HG03457 (cell line): ENCODE measurements around the gene SP9.
"Not testable (repeated sequence)": the region's sequence is repeated elsewhere in the genome, so short reads cannot be mapped to it uniquely, and the experiment has no call there.

ENCODE experiments used
- ATAC-seq: cut with Tn5 transposase; IDR thresholded peaks from one replicate; pipeline ENCODE4 v1.9.1; 2021; ENCODE audit warnings: moderate number of reproducible peaks; ENCODE audit not compliant: unreplicated experiment

SP9 gene

DNA sequence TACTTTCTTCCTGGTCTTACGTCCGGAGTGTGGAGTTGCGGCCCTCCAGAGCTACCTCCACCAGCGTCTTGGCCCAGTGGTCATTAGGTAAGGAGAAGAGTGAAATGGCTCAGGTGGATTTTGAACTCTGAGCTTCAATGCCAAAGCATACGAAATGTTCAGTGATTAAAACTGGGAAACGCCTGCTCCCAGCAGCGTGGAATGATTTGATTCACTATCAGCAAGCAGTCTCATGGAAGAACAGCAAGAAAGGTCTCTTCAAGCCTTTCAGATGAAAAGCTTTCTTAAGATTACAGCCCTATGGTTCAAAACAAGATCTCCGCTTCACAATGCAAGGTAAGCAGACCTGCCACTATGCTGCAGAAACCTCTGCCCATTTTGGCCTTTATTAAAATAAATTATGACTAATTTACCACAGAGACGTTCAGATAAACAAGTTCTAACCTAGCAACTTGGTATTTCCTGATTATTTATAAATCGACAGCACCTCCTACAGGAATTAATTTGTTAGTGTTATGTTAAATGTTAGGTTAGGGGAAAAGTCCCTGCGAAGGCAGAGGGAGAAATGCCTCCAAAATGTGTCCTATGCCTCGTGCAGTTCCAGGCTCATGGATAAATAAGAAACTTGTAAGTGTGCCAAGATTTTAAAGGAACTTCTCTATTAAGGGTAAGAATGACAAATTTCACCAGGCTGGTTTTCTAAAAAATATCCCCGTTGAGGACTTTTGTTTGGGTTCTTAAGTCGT is 10.1 kb downstream of the SP9 start:
- no peak for ATAC-seq

DNA sequence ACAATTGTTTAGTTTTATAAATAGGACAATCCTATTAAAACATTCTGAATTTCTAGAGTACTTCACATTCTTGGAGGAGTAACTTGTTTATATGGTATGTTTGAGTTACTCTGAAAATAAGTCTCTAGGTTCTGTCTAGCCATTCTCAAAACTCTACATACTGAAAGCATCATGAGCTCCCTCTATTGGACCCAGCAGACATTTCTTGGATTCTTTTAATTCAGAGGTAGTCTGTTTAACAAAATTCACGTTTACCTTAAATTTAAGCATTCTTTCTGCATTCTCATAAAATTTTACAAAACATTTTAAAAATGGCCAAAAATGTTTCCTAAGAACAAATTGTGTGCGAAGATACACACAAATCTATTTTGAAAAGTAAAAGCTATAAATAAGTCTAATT is 15.3 kb downstream of the SP9 start:
- ATAC-seq, result no peak

DNA sequence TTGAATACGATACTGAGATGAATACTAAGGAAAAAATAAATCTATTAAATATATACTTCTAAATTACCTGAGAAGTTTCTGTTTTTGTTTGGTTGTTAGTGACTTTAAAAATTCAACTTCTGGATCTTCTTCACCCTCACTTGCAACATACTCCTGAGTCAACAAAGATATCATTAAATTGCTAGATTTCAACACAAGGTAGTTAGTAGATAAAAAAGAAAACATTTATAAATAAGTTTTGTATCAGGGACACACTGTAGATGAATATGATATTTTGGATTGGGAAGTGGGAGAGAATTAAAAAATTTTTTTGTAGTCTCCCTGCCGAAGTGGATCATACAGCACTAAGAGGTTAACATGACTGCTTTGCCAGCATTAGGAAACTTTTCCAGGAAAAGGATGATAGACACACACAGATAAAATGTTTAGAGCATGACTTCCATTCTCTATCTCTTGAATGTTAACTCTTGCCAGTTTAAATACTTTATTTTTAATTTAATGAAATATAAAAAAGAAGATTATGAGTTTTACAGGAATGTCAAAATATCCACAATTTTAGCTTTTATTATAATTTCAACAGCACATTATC is 15.9 kb downstream of the SP9 start:
- ATAC-seq, result no peak

DNA sequence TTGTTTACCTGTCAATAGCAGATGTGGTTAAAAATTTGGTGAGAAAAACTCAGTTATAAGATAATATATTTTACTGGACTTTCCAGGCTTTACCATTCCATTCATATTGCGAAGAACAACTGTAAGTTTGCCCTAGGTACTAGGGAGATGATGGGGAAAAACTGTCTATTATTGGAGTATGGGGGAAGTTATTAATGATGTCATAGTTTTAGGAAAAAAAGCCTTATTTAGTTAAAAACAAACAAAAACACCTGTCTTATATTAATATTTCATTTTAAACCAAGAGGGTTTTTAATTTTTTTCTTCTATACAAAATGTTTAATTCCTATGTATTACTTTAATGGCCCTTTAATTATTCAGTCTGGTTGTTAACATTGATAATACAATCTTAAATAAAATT is 18.2 kb downstream of the SP9 start:
- no peak for ATAC-seq

DNA sequence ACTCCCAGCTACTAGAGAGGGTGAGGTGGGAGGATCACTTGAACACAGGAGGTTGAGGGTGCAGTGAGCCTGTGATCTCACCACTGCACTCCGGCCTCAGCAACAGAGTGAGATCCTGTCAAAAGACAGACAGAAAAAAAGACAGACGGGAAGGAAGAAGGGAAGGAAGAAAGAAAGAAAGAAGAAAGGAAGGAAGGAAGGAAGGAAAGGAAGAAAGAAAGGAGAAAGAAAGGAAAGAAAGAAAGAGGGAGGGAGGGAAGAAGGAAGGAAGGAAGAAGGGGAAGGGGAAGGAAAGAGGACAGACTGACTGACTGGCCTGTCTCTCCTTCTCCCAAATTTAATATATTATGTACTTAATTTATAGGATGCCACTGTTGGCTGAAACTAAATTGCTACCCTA is 21.6 kb downstream of the SP9 start:
- ATAC-seq, result no peak

DNA sequence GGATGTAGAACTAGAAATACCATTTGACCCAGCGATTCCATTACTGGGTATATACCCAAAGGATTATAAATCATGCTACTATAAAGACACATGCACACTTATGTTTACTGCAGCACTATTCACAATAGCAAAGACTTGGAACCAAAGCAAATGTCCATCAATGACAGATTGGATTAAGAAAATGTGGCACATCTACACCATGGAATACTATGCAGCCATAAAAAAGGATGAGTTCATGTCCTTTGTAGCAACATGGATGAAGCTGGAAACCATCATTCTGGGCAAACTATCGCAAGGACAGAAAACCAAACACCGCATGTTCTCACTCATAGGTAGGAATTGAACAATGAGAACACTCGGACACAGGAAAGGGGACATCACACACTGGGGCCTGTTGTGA is 24.9 kb downstream of the SP9 start:
- not testable (repeated sequence) for ATAC-seq

DNA sequence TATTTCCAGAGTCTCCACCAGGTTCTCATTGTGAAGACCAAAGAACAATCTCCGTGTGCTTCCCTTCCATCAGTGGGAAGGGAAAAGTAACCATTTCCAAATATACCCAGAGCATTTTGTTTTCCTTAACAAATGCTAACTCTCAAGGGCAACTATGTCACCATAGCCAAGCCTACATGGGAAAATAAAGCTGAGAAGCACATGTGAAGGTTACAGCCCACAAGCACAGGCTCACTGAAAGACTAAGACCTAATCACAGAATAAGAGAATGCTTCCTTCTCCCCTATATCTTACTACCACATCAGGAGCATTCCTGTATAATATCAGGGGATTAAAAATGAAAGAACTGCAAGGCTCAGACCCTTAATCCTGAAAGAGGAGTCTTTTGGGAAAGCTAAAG is 28.2 kb downstream of the SP9 start:
- ATAC-seq, result no peak

DNA sequence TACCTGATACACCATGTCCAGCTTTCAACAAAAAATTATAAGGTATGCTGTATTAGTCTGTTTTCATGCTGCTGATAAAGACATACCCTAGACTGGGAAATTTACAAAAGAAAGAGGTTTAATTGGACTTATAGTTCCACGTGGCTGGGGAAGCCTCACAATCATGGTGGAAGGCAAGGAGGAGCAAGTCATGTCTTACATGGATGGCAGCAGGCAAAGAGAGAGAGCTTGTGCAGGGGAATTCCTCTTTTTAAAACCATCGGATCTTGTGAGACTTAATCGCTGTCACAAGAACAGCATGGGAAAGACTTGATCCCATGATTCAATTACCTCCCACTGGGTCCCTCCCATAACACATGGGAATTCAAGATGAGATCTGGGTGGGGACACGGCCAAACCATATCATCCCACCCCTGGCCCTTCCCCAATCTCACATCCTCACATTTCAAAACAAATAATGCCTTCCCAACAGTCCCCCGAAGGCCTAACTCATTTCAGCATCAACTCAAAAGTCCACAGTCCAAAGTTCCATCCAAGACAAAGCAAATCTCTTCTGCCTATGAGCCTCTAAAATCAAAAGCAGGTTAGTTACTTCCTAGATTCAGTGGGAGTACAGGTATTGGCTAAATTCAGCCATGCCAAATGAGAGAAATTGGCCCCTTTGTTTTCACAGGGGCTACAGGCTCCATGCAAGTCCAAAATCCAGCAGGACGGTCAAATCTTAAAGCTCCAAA is 28.9 kb downstream of the SP9 start:
- ATAC-seq, result not testable (repeated sequence)

DNA sequence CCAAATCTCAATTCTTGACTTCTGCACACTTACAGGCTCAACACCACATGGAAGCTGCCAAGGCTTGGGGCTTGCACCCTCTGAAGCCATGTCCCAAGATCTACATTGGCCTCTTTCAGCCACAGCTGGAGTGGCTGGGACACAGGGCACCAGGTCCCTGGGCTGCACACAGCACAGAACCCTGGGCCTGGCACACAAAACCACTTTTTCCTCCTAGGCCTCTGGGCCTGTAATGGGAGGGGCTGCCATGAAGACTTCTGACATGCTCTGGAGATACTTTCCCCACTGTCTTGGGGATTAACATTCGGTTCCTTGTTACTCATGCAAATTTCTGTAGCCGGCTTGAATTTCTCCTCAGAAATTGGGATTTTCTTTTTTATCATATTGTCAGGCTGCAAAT is 29.9 kb downstream of the SP9 start:
- no peak for ATAC-seq

DNA sequence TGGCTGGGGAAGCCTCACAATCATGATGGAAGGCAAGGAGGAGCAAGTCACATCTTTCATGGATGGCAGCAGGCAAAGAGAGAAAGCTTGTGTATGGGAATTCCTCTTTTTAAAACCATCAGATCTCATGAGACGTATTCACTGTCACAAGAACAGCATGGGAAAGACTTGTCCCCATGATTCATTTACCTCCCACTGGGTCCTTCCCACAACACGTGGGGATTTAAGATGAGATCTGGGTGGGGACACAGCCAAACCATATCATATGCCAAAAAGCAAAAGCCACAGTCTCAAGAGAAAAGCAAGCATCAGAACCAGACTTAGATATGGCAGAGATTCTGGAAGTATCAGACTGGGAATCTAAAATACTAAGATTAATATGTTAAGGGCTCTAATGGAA is 30.8 kb downstream of the SP9 start:
- ATAC-seq, result no peak

DNA sequence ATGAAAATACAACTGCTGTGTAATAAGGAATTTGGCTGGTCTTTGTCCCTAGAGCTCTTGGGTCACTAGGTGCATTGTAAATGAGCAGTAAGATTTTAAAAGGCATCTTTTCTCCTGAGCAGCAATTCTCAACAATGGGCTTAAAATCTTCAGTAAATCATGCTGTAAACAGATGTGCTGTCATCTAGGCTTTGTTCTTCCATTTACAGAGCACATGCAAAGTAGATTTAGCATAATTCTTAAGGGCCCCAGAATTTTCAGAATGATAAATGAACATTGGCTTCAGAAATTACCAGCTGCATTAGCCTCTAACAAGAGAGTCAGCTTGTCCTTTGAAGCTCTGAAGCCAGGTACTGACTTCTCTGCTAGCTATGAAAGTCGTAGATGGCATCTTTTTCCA is 33.9 kb downstream of the SP9 start:
- no peak for ATAC-seq

DNA sequence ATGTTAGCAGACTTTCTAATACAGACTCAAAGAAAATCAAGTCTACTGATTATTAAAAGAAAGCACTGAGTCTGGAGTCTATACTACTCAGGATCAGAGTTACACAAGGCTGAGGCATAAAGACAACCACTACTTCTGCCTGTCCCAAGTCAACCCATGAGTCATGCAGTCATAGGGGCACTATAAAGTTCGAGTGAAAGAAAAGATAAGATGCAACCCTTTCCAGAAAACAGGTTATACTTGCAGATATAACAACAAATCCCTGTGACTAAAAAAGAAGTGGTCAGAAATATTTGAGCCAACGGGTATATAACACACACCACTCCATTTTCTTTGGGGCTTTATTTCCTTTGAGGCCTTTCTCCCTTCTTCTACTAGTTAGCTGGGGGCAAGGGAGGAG is 42.2 kb downstream of the SP9 start:
- no peak for ATAC-seq

DNA sequence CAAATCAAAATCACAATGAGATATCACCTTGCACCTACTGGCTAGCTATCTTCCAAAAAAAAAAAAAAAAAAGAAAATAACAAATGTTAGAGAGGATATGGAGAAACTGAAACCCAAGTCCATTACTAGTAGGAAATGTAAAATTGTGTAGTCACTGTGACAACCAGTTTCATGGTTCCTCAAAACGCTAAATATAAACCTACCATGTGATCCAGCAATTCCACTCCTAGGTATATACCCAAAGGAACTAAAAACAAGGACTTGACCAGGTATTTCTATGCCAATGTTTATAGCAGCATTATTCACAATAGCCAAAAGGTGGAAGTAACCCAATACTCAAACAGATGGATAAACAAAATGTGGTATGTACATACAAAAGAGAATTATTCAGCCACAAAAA is 49.0 kb downstream of the SP9 start:
- ATAC-seq, result no peak

DNA sequence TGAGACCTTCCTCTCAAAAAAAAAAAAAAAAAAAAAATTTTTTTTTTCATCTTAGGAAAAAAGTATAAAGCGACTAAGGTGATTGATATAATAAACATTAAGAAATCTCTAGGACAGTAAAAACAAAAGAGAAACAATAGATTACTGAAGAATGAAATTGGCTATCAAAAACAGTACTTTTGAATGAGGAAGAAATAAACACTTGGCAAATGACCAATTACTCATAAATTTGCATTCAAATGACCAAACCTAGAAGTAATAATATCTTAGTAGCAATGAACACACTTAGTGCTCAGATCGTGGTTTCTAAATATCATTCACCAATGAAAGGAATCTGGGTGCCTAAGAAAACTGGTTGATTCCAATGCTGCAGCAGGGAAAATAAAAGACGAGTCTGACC is 50.4 kb downstream of the SP9 start:
- ATAC-seq, result no peak
